Measurements from ENCODE around the gene TGM6.
A peak's percentile ranks its signal among the peaks of the same experiment; 100 is the strongest.

The TGM6 gene

GRCh38 chr20:2397091-2397490, 16.4 kb downstream of the TGM6 start:
- no peak for DNase-seq (ENCODE audit: extremely low read depth, low read depth)
- TF ChIP-seq, protein P1, sequence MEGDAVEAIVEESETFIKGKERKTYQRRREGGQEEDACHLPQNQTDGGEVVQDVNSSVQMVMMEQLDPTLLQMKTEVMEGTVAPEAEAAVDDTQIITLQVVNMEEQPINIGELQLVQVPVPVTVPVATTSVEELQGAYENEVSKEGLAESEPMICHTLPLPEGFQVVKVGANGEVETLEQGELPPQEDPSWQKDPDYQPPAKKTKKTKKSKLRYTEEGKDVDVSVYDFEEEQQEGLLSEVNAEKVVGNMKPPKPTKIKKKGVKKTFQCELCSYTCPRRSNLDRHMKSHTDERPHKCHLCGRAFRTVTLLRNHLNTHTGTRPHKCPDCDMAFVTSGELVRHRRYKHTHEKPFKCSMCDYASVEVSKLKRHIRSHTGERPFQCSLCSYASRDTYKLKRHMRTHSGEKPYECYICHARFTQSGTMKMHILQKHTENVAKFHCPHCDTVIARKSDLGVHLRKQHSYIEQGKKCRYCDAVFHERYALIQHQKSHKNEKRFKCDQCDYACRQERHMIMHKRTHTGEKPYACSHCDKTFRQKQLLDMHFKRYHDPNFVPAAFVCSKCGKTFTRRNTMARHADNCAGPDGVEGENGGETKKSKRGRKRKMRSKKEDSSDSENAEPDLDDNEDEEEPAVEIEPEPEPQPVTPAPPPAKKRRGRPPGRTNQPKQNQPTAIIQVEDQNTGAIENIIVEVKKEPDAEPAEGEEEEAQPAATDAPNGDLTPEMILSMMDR (IDR thresholded peaks at IDR 0.05; ENCODE audit: low read depth, low read length) = no peak

DNA sequence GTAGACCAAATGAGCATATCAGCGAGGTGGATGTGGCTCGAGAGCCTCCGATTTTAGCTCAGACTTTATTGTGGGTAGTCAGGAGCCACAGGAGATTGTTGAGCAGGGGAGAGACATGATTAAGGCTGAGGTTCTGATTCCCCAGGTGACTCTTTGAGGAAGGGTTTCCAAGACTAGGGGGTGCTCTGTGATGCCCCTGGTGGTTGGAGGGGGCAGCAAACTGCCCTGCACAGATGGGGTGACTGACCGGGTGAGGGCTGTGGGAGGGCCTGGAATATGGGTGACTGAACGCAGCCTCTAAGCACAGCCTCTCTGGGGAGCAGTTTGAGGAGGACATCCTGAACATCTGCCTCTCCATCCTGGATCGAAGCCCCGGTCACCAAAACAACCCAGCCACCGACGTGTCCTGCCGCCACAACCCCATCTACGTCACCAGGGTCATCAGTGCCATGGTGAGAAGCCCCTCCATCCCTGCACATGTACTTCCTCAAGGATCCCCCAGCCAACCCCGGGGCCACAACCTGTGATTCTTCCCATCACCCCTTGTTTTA, 17.0 kb downstream of the TGM6 start:
- TF ChIP-seq, protein P1 (IDR thresholded peaks at IDR 0.05; ENCODE audit: low read depth, low read length) = no peak
- no peak for DNase-seq (ENCODE audit: extremely low read depth, low read depth)

GRCh38 chr20:2398449-2398848, 17.7 kb downstream of the TGM6 start:
- TF ChIP-seq, protein P1 (IDR thresholded peaks at IDR 0.05; ENCODE audit: low read depth, low read length) = no peak
- DNase-seq (ENCODE audit: extremely low read depth, low read depth) = no peak

DNA sequence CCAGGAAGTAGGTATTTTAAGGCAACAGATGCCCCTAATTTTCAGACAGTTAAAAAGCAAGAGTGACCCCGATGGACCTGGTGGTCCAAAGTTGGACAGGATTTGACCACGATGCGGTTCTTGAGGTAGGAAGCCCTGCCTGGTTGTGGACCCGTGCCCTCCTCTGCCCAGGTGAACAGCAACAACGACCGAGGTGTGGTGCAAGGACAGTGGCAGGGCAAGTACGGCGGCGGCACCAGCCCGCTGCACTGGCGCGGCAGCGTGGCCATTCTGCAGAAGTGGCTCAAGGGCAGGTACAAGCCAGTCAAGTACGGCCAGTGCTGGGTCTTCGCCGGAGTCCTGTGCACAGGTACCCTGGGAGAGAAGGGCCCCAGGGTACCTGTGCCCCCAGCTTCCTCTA, 18.7 kb downstream of the TGM6 start:
- DNase-seq (ENCODE audit: extremely low read depth, low read depth) = no peak
- TF ChIP-seq, protein P1 (IDR thresholded peaks at IDR 0.05; ENCODE audit: low read depth, low read length) = no peak

DNA sequence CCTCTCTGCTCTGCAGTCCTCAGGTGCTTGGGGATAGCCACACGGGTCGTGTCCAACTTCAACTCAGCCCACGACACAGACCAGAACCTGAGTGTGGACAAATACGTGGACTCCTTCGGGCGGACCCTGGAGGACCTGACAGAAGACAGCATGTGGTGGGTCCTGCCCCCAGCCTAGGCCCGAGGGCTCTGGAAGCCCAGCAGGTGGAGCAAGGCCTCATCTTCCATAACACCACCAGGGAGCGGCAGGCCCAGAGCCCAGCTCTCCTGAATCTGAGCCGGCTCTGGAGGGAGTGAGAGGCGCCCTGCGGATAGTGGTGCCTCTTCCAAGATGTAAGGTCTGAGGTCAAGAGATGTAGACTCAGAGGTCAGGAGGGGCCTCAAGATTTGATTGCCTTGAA, 19.6 kb downstream of the TGM6 start:
- DNase-seq (ENCODE audit: extremely low read depth, low read depth) = no peak
- TF ChIP-seq, protein P1 (IDR thresholded peaks at IDR 0.05; ENCODE audit: low read depth, low read length) = no peak

- TF ChIP-seq, protein P1 (IDR thresholded peaks at IDR 0.05; ENCODE audit: low read depth, low read length) = no peak
- DNase-seq (ENCODE audit: extremely low read depth, low read depth) = no peak
Measured at GRCh38 chr20:2401527-2401926, 20.8 kb downstream of the TGM6 start.

GRCh38 chr20:2402271-2402980, 21.7 kb downstream of the TGM6 start:
- peak; percentile 12 for DNase-seq (ENCODE audit: extremely low read depth, low read depth)

More at GRCh38 chr20:2402271-2402980, 21.7 kb downstream of the TGM6 start:
- TF ChIP-seq, protein P1 (IDR thresholded peaks at IDR 0.05; ENCODE audit: low read depth, low read length) = peak; percentile 29
